ENCODE measurements around the gene GTF3C5.
A peak's percentile ranks its signal among the peaks of the same experiment; 100 is the strongest.
"Not testable (repeated sequence)": the region's sequence is repeated elsewhere in the genome, so short reads cannot be mapped to it uniquely, and the experiment has no call there.

Gene GTF3C5

GRCh38 chr9:132996526-132996925 lies 34.3 kb upstream of the GTF3C5 start:
- no peak for DNase-seq (ENCODE audit: low read depth in 3 of 3)

GRCh38 chr9:132997591-132997990 lies 33.2 kb upstream of the GTF3C5 start:
- DNase-seq (ENCODE audit: low read depth in 3 of 3), result no peak

GRCh38 chr9:132998221-132998620 lies 32.6 kb upstream of the GTF3C5 start:
- not testable (repeated sequence) for DNase-seq (ENCODE audit: low read depth in 3 of 3)

- DNase-seq (ENCODE audit: low read depth in 3 of 3), result no peak
Measured at GRCh38 chr9:132998831-132999635, 31.8 kb upstream of the GTF3C5 start.

GRCh38 chr9:133002147-133003070 lies 28.4 kb upstream of the GTF3C5 start:
- no peak for DNase-seq (ENCODE audit: low read depth in 3 of 3)

- no peak for DNase-seq (ENCODE audit: low read depth in 3 of 3)
Measured at GRCh38 chr9:133003071-133003461, 27.7 kb upstream of the GTF3C5 start.

GRCh38 chr9:133003671-133004090 lies 27.1 kb upstream of the GTF3C5 start:
- DNase-seq (ENCODE audit: low read depth in 3 of 3), result no peak

- DNase-seq (ENCODE audit: low read depth in 3 of 3), result no peak
Measured at GRCh38 chr9:133004091-133004998, 26.5 kb upstream of the GTF3C5 start.

- no peak for DNase-seq (ENCODE audit: low read depth in 3 of 3)
Measured at GRCh38 chr9:133004999-133005760, 25.6 kb upstream of the GTF3C5 start.

- DNase-seq (ENCODE audit: low read depth in 3 of 3), result no peak
Measured at GRCh38 chr9:133005957-133006356, 24.8 kb upstream of the GTF3C5 start.

GRCh38 chr9:133006731-133007352 lies 24.0 kb upstream of the GTF3C5 start:
- no peak for DNase-seq (ENCODE audit: low read depth in 3 of 3)

- DNase-seq (ENCODE audit: low read depth in 3 of 3), result no peak
Measured at GRCh38 chr9:133008406-133008805, 22.4 kb upstream of the GTF3C5 start.

GRCh38 chr9:133008824-133009223 lies 22.0 kb upstream of the GTF3C5 start:
- DNase-seq (ENCODE audit: low read depth in 3 of 3), result no peak

GRCh38 chr9:133009906-133010582 lies 20.8 kb upstream of the GTF3C5 start:
- no peak for DNase-seq (ENCODE audit: low read depth in 3 of 3)

- no peak for DNase-seq (ENCODE audit: low read depth in 3 of 3)
Measured at GRCh38 chr9:133014696-133015095, 16.1 kb upstream of the GTF3C5 start.

- peak in 1 of 3 experiments; percentile 7 for DNase-seq (ENCODE audit: low read depth in 3 of 3)
Measured at GRCh38 chr9:133023117-133023890, 7.5 kb upstream of the GTF3C5 start.

GRCh38 chr9:133026426-133026825 lies 4.4 kb upstream of the GTF3C5 start:
- no peak for DNase-seq (ENCODE audit: low read depth in 3 of 3)

- no peak for DNase-seq (ENCODE audit: low read depth in 3 of 3)
Measured at GRCh38 chr9:133027134-133027533, 3.7 kb upstream of the GTF3C5 start.

- DNase-seq (ENCODE audit: low read depth in 3 of 3), result no peak
Measured at GRCh38 chr9:133028221-133028620, 2.6 kb upstream of the GTF3C5 start.
